Astrocyte (in vitro differentiated cells and primary cell): ENCODE measurements around the gene UBR3.

Experiments
- EZH2 ChIP-seq: IDR thresholded peaks from 2 replicates; pipeline ENCODE4 v1.6.1; 2012; ENCODE audit warnings: mild to moderate bottlenecking, low read length, inconsistent platforms; ENCODE audit not compliant: insufficient read depth
- TF ChIP-seq, protein P1 (sequence below): IDR thresholded peaks from 2 replicates; pipeline ENCODE4 v1.5.1; 2011; ENCODE audit warnings: low read depth, mild to moderate bottlenecking, inconsistent platforms, low read length, moderate library complexity; ENCODE audit not compliant: insufficient read depth

DNA sequence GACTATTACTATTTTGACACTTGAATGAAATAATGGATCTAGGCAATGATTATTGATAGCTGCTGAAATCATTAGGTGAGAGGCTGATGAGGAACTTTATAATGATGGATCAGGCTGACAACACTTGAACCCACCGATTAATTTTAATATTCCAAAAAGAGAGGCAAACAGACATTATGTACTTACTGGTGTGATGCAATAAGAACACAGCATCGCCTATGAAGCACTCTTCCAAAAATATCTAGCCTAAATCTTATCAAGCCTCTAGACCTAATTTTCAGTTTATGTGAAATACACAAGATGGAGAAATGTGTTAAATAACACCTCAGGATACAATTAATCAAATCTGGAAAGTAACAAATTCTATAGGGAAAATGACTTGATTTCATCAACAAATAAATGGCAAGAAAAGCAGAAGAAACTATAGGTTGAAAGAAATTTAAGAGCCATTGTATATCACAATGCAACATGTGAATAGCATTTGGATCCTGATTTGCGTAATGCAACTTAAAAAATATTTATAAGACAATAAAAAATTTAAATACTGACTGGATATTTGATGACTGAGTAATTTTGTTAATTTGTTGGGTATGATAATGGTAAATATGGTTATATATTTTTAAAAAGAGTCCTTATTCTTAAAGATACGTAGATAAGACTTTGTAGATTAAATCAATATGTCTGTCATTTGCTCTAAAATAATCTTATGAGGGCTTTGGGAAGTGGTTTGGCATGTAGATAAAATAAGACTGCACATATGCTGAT, 45.8 kb upstream of the UBR3 start:
- TF ChIP-seq, protein P1, sequence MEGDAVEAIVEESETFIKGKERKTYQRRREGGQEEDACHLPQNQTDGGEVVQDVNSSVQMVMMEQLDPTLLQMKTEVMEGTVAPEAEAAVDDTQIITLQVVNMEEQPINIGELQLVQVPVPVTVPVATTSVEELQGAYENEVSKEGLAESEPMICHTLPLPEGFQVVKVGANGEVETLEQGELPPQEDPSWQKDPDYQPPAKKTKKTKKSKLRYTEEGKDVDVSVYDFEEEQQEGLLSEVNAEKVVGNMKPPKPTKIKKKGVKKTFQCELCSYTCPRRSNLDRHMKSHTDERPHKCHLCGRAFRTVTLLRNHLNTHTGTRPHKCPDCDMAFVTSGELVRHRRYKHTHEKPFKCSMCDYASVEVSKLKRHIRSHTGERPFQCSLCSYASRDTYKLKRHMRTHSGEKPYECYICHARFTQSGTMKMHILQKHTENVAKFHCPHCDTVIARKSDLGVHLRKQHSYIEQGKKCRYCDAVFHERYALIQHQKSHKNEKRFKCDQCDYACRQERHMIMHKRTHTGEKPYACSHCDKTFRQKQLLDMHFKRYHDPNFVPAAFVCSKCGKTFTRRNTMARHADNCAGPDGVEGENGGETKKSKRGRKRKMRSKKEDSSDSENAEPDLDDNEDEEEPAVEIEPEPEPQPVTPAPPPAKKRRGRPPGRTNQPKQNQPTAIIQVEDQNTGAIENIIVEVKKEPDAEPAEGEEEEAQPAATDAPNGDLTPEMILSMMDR: no peak
- TF ChIP-seq EZH2: no peak
